ENCODE results near the gene SLITRK5. TPM values are rescaled to one million over a fixed set of nuclear protein-coding genes. Genes with fewer than 3 reads are reported as not detected.

SLITRK5 gene
- total RNA-seq, result 1 to 10 TPM; 5.1 to 9.6 (median 6.0) TPM

GRCh38 chr13:87671031-87671752 lies at the start of gene SLITRK5:
Gene SLITRK5 (plus strand): TSS chr13:87671371. CDS start chr13:87675389, 4,018 bp downstream.
- Histone ChIP-seq H3K36me3 (peaks cover 0 to 4% (median under 1%) of the 10 kb centered on the region in 3 donors), H3K9me3 (no peaks in the 10 kb centered on the region), H3K27ac (peak within 1 kb of the TSS; percentile 69 to 87 (median 80)), H3K27me3 (peaks cover 0 to 39% of the 10 kb centered on the region in 2 donors), H3K4me1 (peaks cover 0 to 33% (median 4%) of the 10 kb centered on the region in 4 donors), H3K4me3 (peak within 1 kb of the TSS; percentile 52 to 86 (median 72))
- 0 to 1% methylated on average over 40 to 43 of the region's 43 CpGs for WGBS, 2 donors
- TF ChIP-seq POLR2A (IDR thresholded peaks at IDR 0.05), result peak in 1 of 2 donors; percentile 34
- peak in 1 of 2 donors; percentile 73 for TF ChIP-seq EP300 (IDR thresholded peaks at IDR 0.05)
- TF ChIP-seq CTCF (IDR thresholded peaks at IDR 0.05), result peak; percentile 73 to 94 (median 79)
- peak; percentile 60 to 62 for DNase-seq (ENCODE audit: low spot score in 2 of 2)

GRCh38 chr13:87622971-87623370 lies 48.2 kb upstream of the SLITRK5 start:
- no peak for DNase-seq (ENCODE audit: low spot score in 2 of 2)
- Histone ChIP-seq H3K27ac (no peak overlapping the region), H3K9me3 (no peaks in the 10 kb centered on the region), H3K27me3 (no peaks in the 10 kb centered on the region), H3K4me1 (no peaks in the 10 kb centered on the region), H3K4me3 (no peak overlapping the region), H3K36me3 (no peaks in the 10 kb centered on the region)
- TF ChIP-seq CTCF (IDR thresholded peaks at IDR 0.05), result no peak
- no peak for TF ChIP-seq POLR2A (IDR thresholded peaks at IDR 0.05)
- no peak for TF ChIP-seq EP300 (IDR thresholded peaks at IDR 0.05)
- WGBS, 2 donors, result 19 to 31% methylated on average over 1 of the region's 1 CpG

GRCh38 chr13:87656306-87656705 lies 14.9 kb upstream of the SLITRK5 start:
- Histone ChIP-seq H3K4me3 (no peak overlapping the region), H3K9me3 (no peaks in the 10 kb centered on the region), H3K27ac (no peak overlapping the region), H3K27me3 (no peaks in the 10 kb centered on the region), H3K36me3 (no peaks in the 10 kb centered on the region), H3K4me1 (peaks cover 0 to 3% (median 0%) of the 10 kb centered on the region in 4 donors)
- DNase-seq (ENCODE audit: low spot score in 2 of 2), result no peak
- no peak for TF ChIP-seq CTCF (IDR thresholded peaks at IDR 0.05)
- no peak for TF ChIP-seq EP300 (IDR thresholded peaks at IDR 0.05)
- 7 to 9% methylated on average over 2 of the region's 2 CpGs for WGBS, 2 donors

- H3K27ac ChIP-seq, result no peak overlapping the region
- peaks cover 0 to 6% (median 0%) of the 10 kb centered on the region in 4 donors for H3K4me1 ChIP-seq
- TF ChIP-seq POLR2A (IDR thresholded peaks at IDR 0.05) (no peak), CTCF (IDR thresholded peaks at IDR 0.05) (no peak), EP300 (IDR thresholded peaks at IDR 0.05) (no peak)
- H3K27me3 ChIP-seq, result no peaks in the 10 kb centered on the region
- no peaks in the 10 kb centered on the region for H3K9me3 ChIP-seq
- 10 to 22% methylated on average over 3 of the region's 3 CpGs for WGBS, 2 donors
- H3K4me3 ChIP-seq, result no peak overlapping the region
- H3K36me3 ChIP-seq, result no peaks in the 10 kb centered on the region
- DNase-seq (ENCODE audit: low spot score in 2 of 2), result no peak
Observed at GRCh38 chr13:87661471-87661870, 9.7 kb upstream of the SLITRK5 start.

GRCh38 chr13:87666831-87667230 lies 4.3 kb upstream of the SLITRK5 start:
- DNase-seq (ENCODE audit: low spot score in 2 of 2), result no peak
- Histone ChIP-seq H3K27ac (peak overlapping the region in 2 of 4 donors; percentile 14 to 53), H3K36me3 (no peaks in the 10 kb centered on the region), H3K9me3 (no peaks in the 10 kb centered on the region), H3K27me3 (peaks cover 0 to 6% of the 10 kb centered on the region in 2 donors), H3K4me1 (peaks cover 0 to 12% (median 0%) of the 10 kb centered on the region in 4 donors), H3K4me3 (no peak overlapping the region)
- TF ChIP-seq POLR2A (IDR thresholded peaks at IDR 0.05), result no peak
- 39 to 40% methylated on average over 1 of the region's 1 CpG for WGBS, 2 donors

Measured in tibial nerve (tissue), 4 donors.